ENCODE results near the gene C16orf87. TPM values are rescaled to one million over a fixed set of nuclear protein-coding genes. Genes with fewer than 3 reads are reported as not detected.

C16orf87 gene
- total RNA-seq, 4 donors from 2014 or later, result 4.9 to 12.6 (median 6.8) TPM

- WGBS, result 77% methylated on average over 11 of the region's 11 CpGs
- DNase-seq (ENCODE audit: low spot score in 2 of 2), result no peak
Observed at GRCh38 chr16:46839986-46840443, 9.0 kb upstream of the C16orf87 start.

GRCh38 chr16:46836534-46837530 lies 5.9 kb upstream of the C16orf87 start:
- H3K36me3 ChIP-seq, result no peaks in the 10 kb centered on the region
- no peak overlapping the region for H3K4me3 ChIP-seq
- 75% methylated on average over 6 of the region's 6 CpGs for WGBS
- H3K9me3 ChIP-seq, result no peaks in the 10 kb centered on the region
- no peak for TF ChIP-seq EP300 (IDR thresholded peaks at IDR 0.05)
- no peak for TF ChIP-seq CTCF (IDR thresholded peaks at IDR 0.05)
- TF ChIP-seq POLR2AphosphoS5 (IDR thresholded peaks at IDR 0.05), result no peak
- no peak for TF ChIP-seq POLR2A (IDR thresholded peaks at IDR 0.05)
- no peak overlapping the region for H3K27ac ChIP-seq
- peaks cover 2% of the 10 kb centered on the region for H3K4me1 ChIP-seq
- no peaks in the 10 kb centered on the region for H3K27me3 ChIP-seq
- no peak for DNase-seq (ENCODE audit: low spot score in 2 of 2)

More at GRCh38 chr16:46839986-46840443, 9.0 kb upstream of the C16orf87 start:
- Histone ChIP-seq H3K4me3 (no peak overlapping the region), H3K4me1 (no peaks in the 10 kb centered on the region), H3K27ac (no peak overlapping the region), H3K27me3 (peaks cover 14% of the 10 kb centered on the region), H3K36me3 (no peaks in the 10 kb centered on the region), H3K9me3 (no peaks in the 10 kb centered on the region)
- TF ChIP-seq POLR2AphosphoS5 (IDR thresholded peaks at IDR 0.05) (no peak), CTCF (IDR thresholded peaks at IDR 0.05) (no peak), EP300 (IDR thresholded peaks at IDR 0.05) (no peak), POLR2A (IDR thresholded peaks at IDR 0.05) (no peak)

GRCh38 chr16:46833460-46833800 lies 2.5 kb upstream of the C16orf87 start:
- Histone ChIP-seq H3K4me3 (no peak overlapping the region), H3K27ac (no peak overlapping the region), H3K4me1 (peaks cover 18% of the 10 kb centered on the region), H3K36me3 (no peaks in the 10 kb centered on the region), H3K9me3 (no peaks in the 10 kb centered on the region), H3K27me3 (no peaks in the 10 kb centered on the region)
- TF ChIP-seq POLR2AphosphoS5 (IDR thresholded peaks at IDR 0.05) (no peak), POLR2A (IDR thresholded peaks at IDR 0.05) (no peak), CTCF (IDR thresholded peaks at IDR 0.05) (no peak), EP300 (IDR thresholded peaks at IDR 0.05) (no peak)
- 85% methylated on average over 2 of the region's 2 CpGs for WGBS
- DNase-seq (ENCODE audit: low spot score in 2 of 2), result no peak

- no peak overlapping the region for H3K27ac ChIP-seq
- no peaks in the 10 kb centered on the region for H3K27me3 ChIP-seq
- no peaks in the 10 kb centered on the region for H3K36me3 ChIP-seq
- H3K9me3 ChIP-seq, result no peaks in the 10 kb centered on the region
- H3K4me1 ChIP-seq, result peaks cover 18% of the 10 kb centered on the region
- no peak for TF ChIP-seq EP300 (IDR thresholded peaks at IDR 0.05)
- TF ChIP-seq POLR2A (IDR thresholded peaks at IDR 0.05), result no peak
- TF ChIP-seq CTCF (IDR thresholded peaks at IDR 0.05), result no peak
- TF ChIP-seq POLR2AphosphoS5 (IDR thresholded peaks at IDR 0.05), result no peak
- H3K4me3 ChIP-seq, result no peak overlapping the region
- WGBS, result 96% methylated on average over 7 of the region's 7 CpGs
- DNase-seq (ENCODE audit: low spot score in 2 of 2), result no peak
Observed at GRCh38 chr16:46832757-46833459, 1.9 kb upstream of the C16orf87 start.
